Measurements from ENCODE around the gene BCL11B. TPM values are rescaled to one million over a fixed set of nuclear protein-coding genes. Genes with fewer than 3 reads are reported as not detected.

BCL11B gene
- total RNA-seq, 4 donors from 2014 or later, result 0.68 to 1.5 (median 0.85) TPM

GRCh38 chr14:99148131-99148530, 123.9 kb downstream of the BCL11B start:
- no peak for TF ChIP-seq CTCF (IDR thresholded peaks at IDR 0.05; ENCODE audit: low read depth)

- TF ChIP-seq CTCF (IDR thresholded peaks at IDR 0.05; ENCODE audit: low read depth), result no peak
Measured at GRCh38 chr14:99147366-99147740, 124.6 kb downstream of the BCL11B start.

GRCh38 chr14:99146616-99147365, 125.2 kb downstream of the BCL11B start:
- no peak for TF ChIP-seq CTCF (IDR thresholded peaks at IDR 0.05; ENCODE audit: low read depth)

- no peak for TF ChIP-seq CTCF (IDR thresholded peaks at IDR 0.05; ENCODE audit: low read depth)
Measured at GRCh38 chr14:99145307-99145706, 126.7 kb downstream of the BCL11B start.

GRCh38 chr14:99143793-99144192, 128.2 kb downstream of the BCL11B start:
- no peak for TF ChIP-seq CTCF (IDR thresholded peaks at IDR 0.05; ENCODE audit: low read depth)

- no peak for TF ChIP-seq CTCF (IDR thresholded peaks at IDR 0.05; ENCODE audit: low read depth)
Measured at GRCh38 chr14:99143126-99143525, 128.9 kb downstream of the BCL11B start.

GRCh38 chr14:99141236-99141635, 130.8 kb downstream of the BCL11B start:
- TF ChIP-seq CTCF (IDR thresholded peaks at IDR 0.05; ENCODE audit: low read depth), result no peak

Measured in subcutaneous adipose tissue (tissue), 4 donors.